Measurements from ENCODE around the gene MAST4. TPM values are rescaled to one million over a fixed set of nuclear protein-coding genes. Genes with fewer than 3 reads are reported as not detected.
"Not testable (repeated sequence)": the region's sequence is repeated elsewhere in the genome, so short reads cannot be mapped to it uniquely, and the experiment has no call there.

The MAST4 gene
- total RNA-seq, 1 experiment from 2014 or later = 10.9 TPM

GRCh38 chr5:66820630-66821207 is 224.5 kb downstream of the MAST4 start:
- no peak for TF ChIP-seq CTCF (IDR thresholded peaks at IDR 0.05; ENCODE audit: unreplicated experiment)
- no peaks in the 10 kb centered on the region for H3K27me3 Mint-ChIP-seq (ENCODE audit: unreplicated experiment)
- no peaks in the 10 kb centered on the region for H3K9me3 Mint-ChIP-seq (ENCODE audit: low read depth, unreplicated experiment)
- no peak overlapping the region for H3K27ac Mint-ChIP-seq (ENCODE audit: unreplicated experiment)
- DNase-seq = no peak
- CTCF ChIA-PET = no interaction called here
- intact Hi-C loops (cut with micrococcal nuclease; ENCODE audit: unreplicated experiment) = no loop called here
- no peaks in the 10 kb centered on the region for H3K4me1 Mint-ChIP-seq (ENCODE audit: low read depth, unreplicated experiment)
- no TSS peak for BruUV-seq (replicated peaks)
- H3K4me3 Mint-ChIP-seq (ENCODE audit: low read depth, unreplicated experiment) = no peak overlapping the region
- H3K36me3 Mint-ChIP-seq (ENCODE audit: insufficient read depth, unreplicated experiment) = no peaks in the 10 kb centered on the region

GRCh38 chr5:66821688-66822429 is 225.7 kb downstream of the MAST4 start:
- Mint-ChIP-seq H3K36me3 (ENCODE audit: insufficient read depth, unreplicated experiment) (no peaks in the 10 kb centered on the region), H3K27ac (ENCODE audit: unreplicated experiment) (no peak overlapping the region), H3K9me3 (ENCODE audit: low read depth, unreplicated experiment) (no peaks in the 10 kb centered on the region), H3K27me3 (ENCODE audit: unreplicated experiment) (no peaks in the 10 kb centered on the region), H3K4me1 (ENCODE audit: low read depth, unreplicated experiment) (no peaks in the 10 kb centered on the region), H3K4me3 (ENCODE audit: low read depth, unreplicated experiment) (no peak overlapping the region)
- no peak for TF ChIP-seq CTCF (IDR thresholded peaks at IDR 0.05; ENCODE audit: unreplicated experiment)
- no peak for DNase-seq
- CTCF ChIA-PET = interaction anchor here (0.9 kb wide), 1 partner anchor 9 kb away, joined by 3 read pairs; no protein-coding TSS in a partner anchor
- BruUV-seq (replicated peaks) = no TSS peak
- intact Hi-C loops (cut with micrococcal nuclease; ENCODE audit: unreplicated experiment) = no loop called here

- H3K9me3 Mint-ChIP-seq (ENCODE audit: low read depth, unreplicated experiment); H3K4me3 Mint-ChIP-seq (ENCODE audit: low read depth, unreplicated experiment); DNase-seq; H3K36me3 Mint-ChIP-seq (ENCODE audit: insufficient read depth, unreplicated experiment); H3K27ac Mint-ChIP-seq (ENCODE audit: unreplicated experiment); intact Hi-C loops (cut with micrococcal nuclease; ENCODE audit: unreplicated experiment); H3K4me1 Mint-ChIP-seq (ENCODE audit: low read depth, unreplicated experiment); H3K27me3 Mint-ChIP-seq (ENCODE audit: unreplicated experiment); CTCF ChIA-PET; BruUV-seq (replicated peaks): not testable (repeated sequence)
Observed at GRCh38 chr5:66822906-66823305, 226.7 kb downstream of the MAST4 start.

GRCh38 chr5:66824476-66824875 is 228.3 kb downstream of the MAST4 start:
- Mint-ChIP-seq H3K27ac (ENCODE audit: unreplicated experiment) (no peak overlapping the region), H3K9me3 (ENCODE audit: low read depth, unreplicated experiment) (no peaks in the 10 kb centered on the region), H3K4me3 (ENCODE audit: low read depth, unreplicated experiment) (no peak overlapping the region), H3K27me3 (ENCODE audit: unreplicated experiment) (no peaks in the 10 kb centered on the region), H3K4me1 (ENCODE audit: low read depth, unreplicated experiment) (peaks cover 14% of the 10 kb centered on the region), H3K36me3 (ENCODE audit: insufficient read depth, unreplicated experiment) (peaks cover 4% of the 10 kb centered on the region)
- intact Hi-C loops (cut with micrococcal nuclease; ENCODE audit: unreplicated experiment) = no loop called here
- no peak for DNase-seq
- no peak for TF ChIP-seq CTCF (IDR thresholded peaks at IDR 0.05; ENCODE audit: unreplicated experiment)
- CTCF ChIA-PET = interaction anchor here (0.6 kb wide), 1 partner anchor 8 kb away, joined by 3 read pairs; no protein-coding TSS in a partner anchor
- BruUV-seq (replicated peaks) = no TSS peak

- no peak for DNase-seq
- Mint-ChIP-seq H3K27ac (ENCODE audit: unreplicated experiment) (no peak overlapping the region), H3K9me3 (ENCODE audit: low read depth, unreplicated experiment) (no peaks in the 10 kb centered on the region), H3K36me3 (ENCODE audit: insufficient read depth, unreplicated experiment) (peaks cover 4% of the 10 kb centered on the region), H3K4me1 (ENCODE audit: low read depth, unreplicated experiment) (peaks cover 28% of the 10 kb centered on the region), H3K4me3 (ENCODE audit: low read depth, unreplicated experiment) (no peak overlapping the region), H3K27me3 (ENCODE audit: unreplicated experiment) (no peaks in the 10 kb centered on the region)
- intact Hi-C loops (cut with micrococcal nuclease; ENCODE audit: unreplicated experiment) = no loop called here
- CTCF ChIA-PET = no interaction called here
- no peak for TF ChIP-seq CTCF (IDR thresholded peaks at IDR 0.05; ENCODE audit: unreplicated experiment)
- BruUV-seq (replicated peaks) = no TSS peak
Observed at GRCh38 chr5:66826263-66826662, 230.1 kb downstream of the MAST4 start.
